HG03175 (cell line): Measurements from ENCODE around the gene RACK1.
A peak's percentile ranks its signal among the peaks of the same experiment; 100 is the strongest.

Experiments used
- ATAC-seq: cut with Tn5 transposase; IDR thresholded peaks from one replicate; pipeline ENCODE4 v1.9.1; 2021; ENCODE audit warnings: mild to moderate bottlenecking, moderate library complexity; ENCODE audit not compliant: unreplicated experiment

The RACK1 gene

GRCh38 chr5:181259974-181260719 lies 16.4 kb upstream of the RACK1 start:
- no peak for ATAC-seq

- ATAC-seq: no peak
Measured at GRCh38 chr5:181259283-181259682, 15.6 kb upstream of the RACK1 start.

GRCh38 chr5:181258576-181258975 lies 14.9 kb upstream of the RACK1 start:
- no peak for ATAC-seq

GRCh38 chr5:181255836-181256578 lies 12.3 kb upstream of the RACK1 start:
- ATAC-seq: no peak

GRCh38 chr5:181255276-181255675 lies 11.6 kb upstream of the RACK1 start:
- ATAC-seq: no peak

- no peak for ATAC-seq
Measured at GRCh38 chr5:181248277-181248676, 4.6 kb upstream of the RACK1 start.

GRCh38 chr5:181246276-181247049 lies 2.8 kb upstream of the RACK1 start:
- peak; percentile 36 for ATAC-seq

- peak; percentile 2 for ATAC-seq
Measured at GRCh38 chr5:181245427-181246275, 1.9 kb upstream of the RACK1 start.

GRCh38 chr5:181243018-181243563 lies 615 bp downstream of the RACK1 start:
- ATAC-seq: peak; percentile 1

- ATAC-seq: no peak
Measured at GRCh38 chr5:181242031-181242451, 1.7 kb downstream of the RACK1 start.

- no peak for ATAC-seq
Measured at GRCh38 chr5:181241393-181241975, 2.2 kb downstream of the RACK1 start.

- no peak for ATAC-seq
Measured at GRCh38 chr5:181239062-181239663, 4.5 kb downstream of the RACK1 start.

GRCh38 chr5:181237729-181238385 lies 5.8 kb downstream of the RACK1 start:
- no peak for ATAC-seq

GRCh38 chr5:181236954-181237641 lies 6.6 kb downstream of the RACK1 start:
- no peak for ATAC-seq

- ATAC-seq: no peak
Measured at GRCh38 chr5:181236471-181236870, 7.2 kb downstream of the RACK1 start.

- no peak for ATAC-seq
Measured at GRCh38 chr5:181235689-181236366, 7.9 kb downstream of the RACK1 start.

GRCh38 chr5:181235323-181235688 lies 8.4 kb downstream of the RACK1 start:
- no peak for ATAC-seq
